Muscle of leg (tissue), 11 donors: ENCODE results near the gene GRAMD1C. TPM values are rescaled to one million over a fixed set of nuclear protein-coding genes. Genes with fewer than 3 reads are reported as not detected.
"Not testable (repeated sequence)": the region's sequence is repeated elsewhere in the genome, so short reads cannot be mapped to it uniquely, and the experiment has no call there.

Experiments
- DNase-seq: peaks from one replicate; pipeline ENCODE4 v3.0.0; 2013
- H3K27ac ChIP-seq: one replicate; pipeline ENCODE4 v1.5.1; 2013; ENCODE audit warnings: mild to moderate bottlenecking, low read length, control low read depth
- H3K27me3 ChIP-seq: one replicate; pipeline ENCODE4 v1.6.1; 2013; ENCODE audit warnings: low read length; ENCODE audit not compliant: control insufficient read depth, insufficient read depth
- H3K36me3 ChIP-seq: one replicate; pipeline ENCODE4 v1.6.1; 2013; ENCODE audit warnings: low read length; ENCODE audit not compliant: control insufficient read depth, insufficient read depth
- H3K4me1 ChIP-seq: one replicate; pipeline ENCODE4 v1.6.1; 2013; ENCODE audit warnings: low read length; ENCODE audit not compliant: control insufficient read depth, insufficient read depth
- H3K4me3 ChIP-seq: one replicate; pipeline ENCODE4 v1.5.1; 2013; ENCODE audit warnings: low read length, control low read depth
- H3K9me3 ChIP-seq: replicated peaks from 2 replicates; pipeline ENCODE4 v1.6.1; 2013; ENCODE audit warnings: low read depth, low read length; ENCODE audit not compliant: control insufficient read depth
- WGBS: methylation state at CpG from one replicate; pipeline ENCODE4 v1.1.5; 2013; ENCODE audit warnings: missing lambda C conversion rate; ENCODE audit not compliant: insufficient coverage; 5-methylcytosine and 5-hydroxymethylcytosine counted together
- polyA plus RNA-seq, 8 donors: library from polyadenylated mRNA; unstranded; fragments of 120-200 nt; gene quantifications; one replicate each; pipeline versions ENCODE4 v1.2.1 to v1.2.3, GENCODE V29; 2013; ENCODE audit warnings: inconsistent platforms in 1 of 8, low replicate concordance in 1 of 8; ENCODE audit not compliant: insufficient read length in 8 of 8, insufficient read depth in 1 of 8
- total RNA-seq: library from RNA; stranded (reverse); fragments of 120-200 nt; gene quantifications from one replicate; pipeline ENCODE4 v1.2.4, GENCODE V29; 2013

GRAMD1C gene
- total and polyA plus RNA-seq, 9 donors: 1.1 to 3.1 (median 1.5) TPM

GRCh38 chr3:113849841-113850240 lies 11.3 kb downstream of the GRAMD1C start:
- not testable (repeated sequence) for H3K9me3 ChIP-seq, H3K4me1 ChIP-seq, H3K4me3 ChIP-seq, H3K36me3 ChIP-seq, H3K27me3 ChIP-seq, H3K27ac ChIP-seq, DNase-seq
- no CpG with 5 or more reads among the region's 22 CpGs for WGBS

- WGBS: no CpG with 5 or more reads among the region's 9 CpGs
- not testable (repeated sequence) for DNase-seq, H3K36me3 ChIP-seq, H3K9me3 ChIP-seq, H3K4me3 ChIP-seq, H3K27me3 ChIP-seq, H3K4me1 ChIP-seq, H3K27ac ChIP-seq
Measured at GRCh38 chr3:113850391-113850790, 11.8 kb downstream of the GRAMD1C start.

- DNase-seq: no peak
- H3K27me3 ChIP-seq: no peaks in the 10 kb centered on the region
- no peaks in the 10 kb centered on the region for H3K9me3 ChIP-seq
- 39% methylated on average over 3 of the region's 3 CpGs for WGBS
- H3K4me1 ChIP-seq: no peaks in the 10 kb centered on the region
- no peak overlapping the region for H3K4me3 ChIP-seq
- no peak overlapping the region for H3K27ac ChIP-seq
- no peaks in the 10 kb centered on the region for H3K36me3 ChIP-seq
Measured at GRCh38 chr3:113852506-113852905, 13.9 kb downstream of the GRAMD1C start.

- H3K9me3 ChIP-seq: no peaks in the 10 kb centered on the region
- H3K4me3 ChIP-seq: no peak overlapping the region
- no peak overlapping the region for H3K27ac ChIP-seq
- no peaks in the 10 kb centered on the region for H3K27me3 ChIP-seq
- WGBS: 74% methylated on average over 2 of the region's 4 CpGs
- no peaks in the 10 kb centered on the region for H3K36me3 ChIP-seq
- H3K4me1 ChIP-seq: no peaks in the 10 kb centered on the region
- DNase-seq: no peak
Measured at GRCh38 chr3:113867506-113867905, 28.9 kb downstream of the GRAMD1C start.

GRCh38 chr3:113873293-113873692 lies 34.7 kb downstream of the GRAMD1C start:
- no peak overlapping the region for H3K27ac ChIP-seq
- H3K27me3 ChIP-seq: no peaks in the 10 kb centered on the region
- WGBS: 100% methylated on average over 2 of the region's 6 CpGs
- DNase-seq: no peak
- no peaks in the 10 kb centered on the region for H3K36me3 ChIP-seq
- no peaks in the 10 kb centered on the region for H3K9me3 ChIP-seq
- no peak overlapping the region for H3K4me3 ChIP-seq
- H3K4me1 ChIP-seq: no peaks in the 10 kb centered on the region

GRCh38 chr3:113873814-113874526 lies 35.4 kb downstream of the GRAMD1C start:
- Histone ChIP-seq H3K4me1 (no peaks in the 10 kb centered on the region), H3K27me3 (no peaks in the 10 kb centered on the region), H3K27ac (no peak overlapping the region), H3K9me3 (no peaks in the 10 kb centered on the region), H3K4me3 (no peak overlapping the region), H3K36me3 (no peaks in the 10 kb centered on the region)
- WGBS: 83% methylated on average over 2 of the region's 4 CpGs
- no peak for DNase-seq

- no peak overlapping the region for H3K27ac ChIP-seq
- H3K4me3 ChIP-seq: no peak overlapping the region
- H3K36me3 ChIP-seq: no peaks in the 10 kb centered on the region
- H3K27me3 ChIP-seq: no peaks in the 10 kb centered on the region
- no peak for DNase-seq
- H3K9me3 ChIP-seq: no peaks in the 10 kb centered on the region
- 95% methylated on average over 3 of the region's 3 CpGs for WGBS
- no peaks in the 10 kb centered on the region for H3K4me1 ChIP-seq
Measured at GRCh38 chr3:113878403-113878802, 39.8 kb downstream of the GRAMD1C start.

- H3K4me1 ChIP-seq: no peaks in the 10 kb centered on the region
- no peaks in the 10 kb centered on the region for H3K9me3 ChIP-seq
- no peak overlapping the region for H3K27ac ChIP-seq
- H3K36me3 ChIP-seq: no peaks in the 10 kb centered on the region
- no peak for DNase-seq
- no peaks in the 10 kb centered on the region for H3K27me3 ChIP-seq
- H3K4me3 ChIP-seq: no peak overlapping the region
- WGBS: 89% methylated on average over 26 of the region's 30 CpGs
Measured at GRCh38 chr3:113885050-113885449, 46.5 kb downstream of the GRAMD1C start.

- H3K27ac ChIP-seq: no peak overlapping the region
- WGBS: 53% methylated on average over 4 of the region's 8 CpGs
Measured at GRCh38 chr3:113890256-113890900, 51.8 kb downstream of the GRAMD1C start.

GRCh38 chr3:113894927-113895326 lies 56.3 kb downstream of the GRAMD1C start:
- H3K27me3 ChIP-seq: no peaks in the 10 kb centered on the region
- H3K36me3 ChIP-seq: no peaks in the 10 kb centered on the region
- no peaks in the 10 kb centered on the region for H3K9me3 ChIP-seq
- H3K4me1 ChIP-seq: no peaks in the 10 kb centered on the region
- no peak for DNase-seq
- no peak overlapping the region for H3K27ac ChIP-seq
- WGBS: 85% methylated on average over 4 of the region's 4 CpGs
- H3K4me3 ChIP-seq: no peak overlapping the region

More at GRCh38 chr3:113890256-113890900, 51.8 kb downstream of the GRAMD1C start:
- Histone ChIP-seq H3K27me3 (no peaks in the 10 kb centered on the region), H3K4me3 (no peak overlapping the region), H3K36me3 (no peaks in the 10 kb centered on the region), H3K4me1 (no peaks in the 10 kb centered on the region), H3K9me3 (no peaks in the 10 kb centered on the region)
- no peak for DNase-seq
